Heart left ventricle (tissue), 13 donors: ENCODE results near the gene SEPTIN5.

Source experiments
- CTCF ChIP-seq, 12 donors: fragments of 200-600 bp; sonication (generic) in 4 of 12; IDR thresholded peaks; one replicate each; pipeline versions ENCODE4 v1.5.0 to v1.8.0; 2018 to 2022; ENCODE audit warnings: antibody characterized with exemption in 12 of 12, mild to moderate bottlenecking in 5 of 12
- POLR2A ChIP-seq, 2 donors: fragments of 450-650 bp; IDR thresholded peaks; one replicate each; pipeline ENCODE4 v1.6.1; 2017; ENCODE audit warnings: antibody characterized with exemption in 2 of 2, mild to moderate bottlenecking in 2 of 2, moderate library complexity in 2 of 2
- donor health status: ischemic (EF 13 %, LVEDD 7.1; RV severe dilation, severe dysfunction).
- donor health status: DM: no; HTN: yes; CAD: no.
- donor health status: DM: no; HTN: no; CAD: no.
- donor health status: ischemic (EF 25% LVEDD 6.9; RV normal size, moderate dysfunction).
- donor health status: ischemic (EF 25% LVEDD 5.7; RV mildly dilated, moderate dysfunction).
- donor health status: ischemic (EF 35%, LVEDD 5.7; RV mildly dilated, moderate dysfunction).
- donor health status: nonischemic (EF 11% LVEDD 7.7; RV severe dilation, severe dysfunction).
- donor health status: DM: yes; HTN: yes; CAD: no.
- donor health status: PGD.
- donor health status: ischemic (EF 29% LVEDD 5.4; RV normal size, mild dysfunction).
- donor health status: nonischemic (EF 23%, LVEDD 6.1; RV moderate dilation, normal function).

GRCh38 chr22:19681863-19682245, 32.4 kb upstream of the SEPTIN5 start:
- TF ChIP-seq POLR2A (IDR thresholded peaks at IDR 0.05) (no peak), CTCF (IDR thresholded peaks at IDR 0.05) (no peak)
